Activated T-helper 9 cell treated with anti-CD3 and anti-CD28 coated beads, Interleukin-2, amount 50 U/mL, for 16 hours (primary cell): ENCODE data around the gene CCDC190.
A peak's percentile ranks its signal among the peaks of the same experiment; 100 is the strongest.
"Not testable (repeated sequence)": the region's sequence is repeated elsewhere in the genome, so short reads cannot be mapped to it uniquely, and the experiment has no call there.

Experiments
- DNase-seq: peaks from one replicate; pipeline ENCODE4 v3.0.0-alpha.2; 2020; ENCODE audit warnings: low read depth

CCDC190 gene

DNA sequence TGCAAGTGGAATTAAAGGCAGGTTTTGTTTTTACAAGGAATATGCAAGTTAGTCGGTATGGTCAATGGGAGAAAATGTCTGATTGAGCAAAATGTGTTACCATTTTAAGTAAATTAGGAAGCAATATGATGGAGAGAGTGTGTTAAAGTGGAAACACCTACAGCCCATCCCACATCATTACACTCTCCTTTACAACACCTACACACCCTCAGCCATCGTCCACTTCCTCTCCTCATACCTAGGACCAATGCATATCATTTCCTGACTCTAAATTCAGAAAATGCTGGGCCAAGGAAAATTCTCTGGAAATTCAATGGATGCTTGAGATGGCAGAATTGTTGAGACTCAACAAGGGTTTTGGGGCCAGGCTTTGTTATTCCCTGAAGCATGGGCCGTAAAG, 16.4 kb upstream of the CCDC190 start:
- DNase-seq, result no peak

- no peak for DNase-seq
Observed at GRCh38 chr1:162876751-162877150, 15.8 kb upstream of the CCDC190 start.

GRCh38 chr1:162873671-162874666, 13.0 kb upstream of the CCDC190 start:
- DNase-seq, result no peak

DNA sequence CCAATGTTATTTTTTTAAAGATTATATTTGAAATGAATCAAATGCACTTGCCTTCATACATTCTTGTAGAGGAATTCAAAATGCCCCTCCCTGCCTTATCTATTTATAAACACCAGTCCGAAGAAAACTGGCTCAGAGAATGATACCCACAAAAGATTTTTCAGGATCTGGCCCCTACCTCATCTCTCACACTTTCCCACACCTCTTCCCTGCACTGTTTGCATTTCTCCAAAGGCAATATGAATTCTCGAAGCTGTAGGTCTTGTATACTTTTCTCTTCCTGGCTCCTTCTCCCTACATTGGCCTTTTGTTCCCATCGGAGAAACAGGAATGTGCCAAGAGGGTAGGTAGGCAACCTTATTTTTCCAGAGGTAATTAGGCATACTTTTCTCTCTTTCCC, 12.0 kb upstream of the CCDC190 start:
- DNase-seq, result no peak

GRCh38 chr1:162871417-162871816, 10.4 kb upstream of the CCDC190 start:
- DNase-seq, result not testable (repeated sequence)

DNA sequence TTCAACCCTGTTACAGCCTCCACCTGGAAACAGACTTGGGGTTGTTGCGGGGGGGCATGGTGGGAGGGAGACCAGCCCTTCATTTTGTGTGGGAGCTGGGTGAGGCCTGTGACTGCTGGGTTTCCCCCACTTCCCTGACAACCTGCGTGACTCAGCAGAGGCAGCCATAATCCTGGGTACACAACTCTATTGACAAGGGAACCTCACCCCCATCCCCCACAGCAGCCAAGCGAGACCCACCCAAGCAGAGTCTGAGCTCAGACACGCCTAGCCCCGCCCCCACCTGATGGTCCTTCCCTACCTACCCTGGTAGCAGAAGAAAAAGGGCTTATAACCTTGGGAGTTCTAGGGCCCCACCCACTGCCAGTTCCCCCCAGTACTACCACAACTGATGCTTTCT, 8.0 kb upstream of the CCDC190 start:
- DNase-seq, result no peak

GRCh38 chr1:162861625-162862024, 650 bp upstream of the CCDC190 start:
- no peak for DNase-seq

DNA sequence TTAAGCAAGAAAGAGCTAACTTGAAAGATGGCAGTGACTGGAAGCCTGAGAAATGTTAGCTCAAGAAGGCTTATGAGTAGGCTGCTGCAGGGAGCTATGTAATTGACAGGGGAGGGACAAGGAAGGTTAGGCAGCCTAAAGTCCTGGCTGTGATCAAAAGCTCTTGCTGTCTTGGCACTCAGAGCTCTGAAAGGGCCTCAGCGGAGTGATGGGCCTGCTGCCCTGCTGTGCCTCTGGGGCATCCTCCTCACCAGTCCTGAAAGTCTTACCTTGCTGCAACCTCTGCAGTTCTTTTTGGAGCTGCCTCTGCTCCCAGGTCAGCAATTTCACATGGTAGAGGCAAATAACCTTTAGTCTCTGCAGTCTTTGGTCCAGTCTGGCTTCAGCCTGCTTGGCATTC, 1.8 kb downstream of the CCDC190 start:
- no peak for DNase-seq

DNA sequence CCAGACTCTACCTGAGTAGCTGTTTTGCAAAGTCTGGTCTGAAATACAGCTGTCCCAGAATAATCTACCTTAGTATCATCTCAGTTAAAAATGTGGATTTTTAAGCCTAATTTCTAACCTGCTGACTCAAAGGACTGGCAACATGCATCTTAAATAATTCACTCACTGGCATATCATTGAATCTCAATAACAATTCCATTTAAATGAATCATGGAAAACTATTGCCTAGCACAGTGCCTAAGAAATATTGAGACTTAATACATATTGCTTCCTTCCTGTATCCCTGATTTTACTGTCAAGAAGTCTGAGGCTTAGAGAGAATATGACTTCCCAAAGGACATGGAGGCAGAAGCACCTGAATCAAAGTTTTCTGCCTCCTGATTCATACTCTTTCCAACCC, 3.1 kb downstream of the CCDC190 start:
- no peak for DNase-seq

GRCh38 chr1:162856260-162856659, 4.7 kb downstream of the CCDC190 start:
- DNase-seq, result no peak

- no peak for DNase-seq
Observed at GRCh38 chr1:162855461-162856150, 5.4 kb downstream of the CCDC190 start.

- DNase-seq, result peak; percentile 10
Observed at GRCh38 chr1:162854245-162854882, 6.6 kb downstream of the CCDC190 start.

DNA sequence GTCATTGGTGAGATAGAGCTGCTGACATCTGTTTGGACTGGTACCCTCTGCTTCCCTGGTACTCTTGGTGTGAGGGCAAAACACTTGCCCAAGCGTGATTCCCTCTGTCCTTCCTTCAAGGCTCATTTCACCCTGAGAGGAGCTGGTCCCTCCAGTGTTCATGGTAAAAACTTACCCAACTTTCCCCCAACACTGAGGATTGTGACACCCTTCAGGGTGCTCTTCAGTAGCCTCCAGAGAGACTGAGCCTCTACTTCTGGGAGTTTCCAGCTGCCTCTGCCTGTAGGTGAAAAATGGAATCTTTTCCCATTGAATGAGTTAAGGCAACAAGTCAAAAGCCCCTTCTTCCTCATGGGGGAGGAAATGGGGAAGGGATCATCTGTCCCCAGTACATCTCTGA, 9.6 kb downstream of the CCDC190 start:
- DNase-seq, result no peak

- no peak for DNase-seq
Observed at GRCh38 chr1:162849711-162850110, 11.3 kb downstream of the CCDC190 start.

- DNase-seq, result peak; percentile 72
Observed at GRCh38 chr1:162847839-162848453, 13.0 kb downstream of the CCDC190 start.

DNA sequence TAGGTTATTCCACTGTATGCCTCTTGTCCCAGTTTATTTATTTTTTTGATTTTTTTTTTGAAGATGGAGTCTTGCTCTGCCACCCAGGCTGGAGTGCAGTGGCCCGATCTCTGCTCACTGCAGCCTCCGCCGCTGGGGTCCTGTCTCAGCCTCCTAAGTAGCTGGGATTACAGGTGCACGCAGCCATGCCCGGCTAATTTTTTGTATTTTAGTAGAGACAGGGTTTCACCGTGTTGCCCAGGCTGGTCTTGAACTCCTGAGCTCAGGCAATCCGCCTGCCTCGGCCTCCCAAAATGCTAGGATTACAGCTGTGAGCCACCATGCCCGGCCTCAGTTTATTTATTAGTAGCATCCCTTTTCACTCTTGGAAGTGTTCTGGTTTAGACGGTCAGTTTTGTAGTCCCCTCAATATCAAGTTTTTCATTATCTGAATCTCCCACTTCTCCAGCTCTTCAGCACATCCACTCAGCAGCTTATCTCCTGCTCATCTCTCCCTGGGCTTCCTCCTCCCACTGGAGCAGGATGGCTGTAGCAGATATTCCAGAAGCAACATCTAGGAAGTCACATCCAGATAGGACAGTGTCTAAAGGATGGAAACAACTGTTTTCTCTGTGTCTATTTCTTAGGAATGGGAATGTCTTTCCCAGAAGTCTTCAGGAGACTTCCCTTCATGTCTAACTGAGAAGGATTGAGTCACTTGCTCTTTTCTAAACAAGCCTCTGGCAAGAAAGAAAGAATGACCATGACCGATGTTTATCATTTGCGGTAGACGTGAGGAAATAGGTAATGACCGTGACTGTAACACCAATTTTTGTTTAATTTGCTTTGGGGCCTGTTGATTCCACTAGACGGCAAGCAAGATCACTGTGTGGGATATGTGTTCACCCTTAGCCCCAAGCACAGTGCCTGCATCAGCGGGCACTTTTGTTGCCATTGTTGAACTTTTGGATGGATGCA, 14.4 kb downstream of the CCDC190 start:
- DNase-seq, result no peak

DNA sequence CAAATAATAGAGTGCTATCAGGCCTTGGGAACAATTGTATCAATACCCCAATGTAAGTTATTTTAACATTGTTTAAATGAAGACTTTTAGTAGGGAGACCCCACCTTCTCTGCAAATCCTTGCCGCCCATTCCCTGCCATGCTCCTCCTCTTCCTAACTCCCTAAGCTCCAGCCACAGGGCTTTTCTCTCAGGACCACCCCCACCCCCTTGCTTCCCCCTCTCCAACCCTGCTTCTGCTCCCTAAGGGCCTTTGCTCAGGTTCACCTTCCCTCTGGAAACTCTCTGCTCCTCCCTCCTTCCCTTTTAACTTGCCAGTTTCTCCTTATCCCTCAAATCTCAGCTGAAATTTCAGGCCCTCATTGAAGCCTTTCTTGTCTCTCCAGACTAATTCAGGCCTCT, 16.8 kb downstream of the CCDC190 start:
- DNase-seq, result no peak

DNA sequence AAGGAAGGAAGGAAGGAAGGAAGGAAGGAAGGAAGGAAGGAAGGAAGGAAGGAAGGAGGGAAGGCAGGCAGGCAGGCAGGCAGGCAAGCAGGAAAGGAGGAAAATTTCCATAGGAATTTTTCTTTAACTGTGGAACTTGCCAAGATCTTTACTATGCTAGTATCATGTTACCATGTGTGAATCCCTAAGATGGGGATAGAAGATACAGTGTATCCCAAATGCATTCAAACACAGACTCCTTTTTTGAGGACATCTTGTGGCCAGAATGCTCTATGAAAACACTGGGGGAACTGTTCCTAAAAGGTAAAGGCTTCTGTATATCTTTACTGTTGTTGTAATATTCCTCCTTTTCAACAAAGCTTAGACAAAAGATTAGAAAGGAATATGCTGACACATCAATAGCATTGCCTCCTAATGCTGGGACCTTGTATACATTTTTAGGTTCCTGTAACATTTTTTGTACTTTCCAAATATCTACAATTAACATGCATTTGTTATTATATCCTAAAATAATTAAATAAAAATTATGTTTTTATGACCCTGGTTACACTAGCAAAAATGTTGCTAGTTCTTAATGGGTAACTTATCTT, 20.6 kb downstream of the CCDC190 start:
- DNase-seq, result no peak

GRCh38 chr1:162838863-162839262, 22.1 kb downstream of the CCDC190 start:
- no peak for DNase-seq

DNA sequence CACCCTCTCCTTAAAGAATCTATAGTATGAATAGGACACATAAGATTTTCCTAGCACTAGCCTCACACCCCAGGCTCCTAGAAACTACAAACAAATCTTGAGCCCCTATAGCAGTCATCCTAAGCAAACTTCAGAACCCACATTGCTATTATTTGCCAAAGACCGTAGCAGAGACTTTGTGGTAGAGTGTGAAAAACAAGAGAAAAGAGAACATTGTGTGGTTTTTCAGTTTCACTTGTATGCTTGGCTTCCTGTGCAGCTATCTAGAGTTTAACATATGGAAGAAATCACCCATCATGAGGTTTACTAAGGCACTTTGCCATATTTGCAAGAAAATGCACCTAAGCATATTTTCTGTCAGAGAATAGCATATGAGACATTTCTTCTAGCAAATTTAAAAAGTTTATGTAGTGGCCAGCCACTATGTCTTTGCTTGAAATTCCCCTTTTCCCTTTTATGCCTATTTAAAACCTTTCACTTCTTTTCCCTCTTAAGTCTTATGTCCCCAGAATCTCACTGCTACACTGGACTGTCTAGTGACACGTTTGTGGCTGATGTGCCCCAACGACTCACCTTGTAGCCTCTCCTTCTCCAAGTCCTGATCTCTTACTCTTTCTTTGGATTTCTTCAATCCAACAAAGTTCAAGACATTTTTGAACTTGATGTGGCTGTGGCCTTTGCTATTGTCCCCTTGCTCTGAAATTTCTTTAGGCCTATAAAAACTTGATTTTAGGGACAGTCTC, 25.6 kb downstream of the CCDC190 start:
- DNase-seq, result no peak
